Common myeloid progenitor, CD34-positive (primary cell): Measurements from ENCODE around the gene NR1H3.
A peak's percentile ranks its signal among the peaks of the same experiment; 100 is the strongest.

Experiments used
- CTCF ChIA-PET: fragments of 350-600 bp; sonication (Branson Sonifier 250); formaldehyde crosslinking; loops from one replicate; lab custom pipeline; 2021; ENCODE audit warnings: antibody characterized with exemption; lab: Charles Lee
- POLR2A ChIA-PET: fragments of 350-600 bp; sonication (Branson Sonifier 250); formaldehyde crosslinking; loops from one replicate; lab custom pipeline; 2021; ENCODE audit warnings: antibody characterized with exemption; lab: Charles Lee
- DNase-seq, 3 donors: peaks; one replicate each; pipeline versions ENCODE4 v3.0.0 to v3.0.0-alpha.2; 2013
- H3K27ac ChIP-seq, 2 experiments: 1 replicate in 1 of 2; 2 replicates in 1 of 2; pipeline ENCODE4 v1.7.0; 2013; ENCODE audit warnings: inconsistent platforms in 2 of 2, low read length in 2 of 2, mild to moderate bottlenecking in 2 of 2, low read depth in 1 of 2, moderate library complexity in 1 of 2; ENCODE audit not compliant: severe bottlenecking in 2 of 2, insufficient read depth in 1 of 2, poor library complexity in 1 of 2
- H3K27me3 ChIP-seq, 5 experiments: replicated peaks in 2 of 5; 1 replicate in 3 of 5; 2 replicates in 2 of 5; pipeline versions ENCODE4 v1.6.1 to v1.7.0; 2013; ENCODE audit warnings: low read length in 4 of 5, mild to moderate bottlenecking in 2 of 5, moderate library complexity in 2 of 5, inconsistent platforms in 1 of 5; ENCODE audit not compliant: insufficient read depth in 5 of 5, control insufficient read depth in 4 of 5
- H3K36me3 ChIP-seq, 4 experiments: 1 replicate in 2 of 4; 2 replicates in 2 of 4; pipeline versions ENCODE4 v1.6.1 to v1.7.0; 2013; ENCODE audit warnings: low read length in 3 of 4, control low read depth in 1 of 4, mild to moderate bottlenecking in 1 of 4; ENCODE audit not compliant: control insufficient read depth in 4 of 4, insufficient read depth in 4 of 4
- H3K4me1 ChIP-seq, 4 experiments: 1 replicate in 3 of 4; 2 replicates in 1 of 4; pipeline versions ENCODE4 v1.6.1 to v1.7.1; 2013; ENCODE audit warnings: low read length in 3 of 4, mild to moderate bottlenecking in 3 of 4, control low read depth in 1 of 4, inconsistent platforms in 1 of 4, moderate library complexity in 1 of 4; ENCODE audit not compliant: control insufficient read depth in 4 of 4, insufficient read depth in 4 of 4; ENCODE audit errors: control extremely low read depth in 1 of 4
- H3K4me3 ChIP-seq, 7 experiments: 1 replicate in 4 of 7; 2 replicates in 3 of 7; pipeline versions ENCODE4 v1.5.1 to v1.7.0; 2013; ENCODE audit warnings: mild to moderate bottlenecking in 7 of 7, low read length in 6 of 7, moderate library complexity in 6 of 7, inconsistent platforms in 2 of 7, low read depth in 2 of 7, control low read depth in 1 of 7; ENCODE audit not compliant: insufficient read depth in 4 of 7, control insufficient read depth in 1 of 7; ENCODE audit errors: extremely low read depth in 1 of 7
- H3K9me3 ChIP-seq, 5 experiments: 1 replicate in 4 of 5; 2 replicates in 1 of 5; pipeline versions ENCODE4 v1.6.1 to v1.7.1; 2013; ENCODE audit warnings: low read length in 4 of 5, mild to moderate bottlenecking in 2 of 5, inconsistent platforms in 1 of 5, low read depth in 1 of 5, moderate library complexity in 1 of 5; ENCODE audit not compliant: control insufficient read depth in 4 of 5, insufficient read depth in 2 of 5; ENCODE audit errors: control extremely low read depth in 1 of 5
- WGBS: methylation state at CpG from one replicate; pipeline ENCODE4 v1.1.5; 2013; ENCODE audit not compliant: insufficient coverage; 5-methylcytosine and 5-hydroxymethylcytosine counted together

NR1H3 gene

GRCh38 chr11:47248664-47249377 lies 9.0 kb upstream of the NR1H3 start, which contains the start of gene ACP2:
ACP2 (minus strand) TSS chr11:47248814; CDS start chr11:47248789, 25 bp downstream.
- DNase-seq, result peak; percentile 92 to 95 (median 93)
- no peaks in the 10 kb centered on the region for H3K9me3 ChIP-seq
- POLR2A ChIA-PET, result interaction anchor here (0.6 to 1.8 kb wide), 8 partner anchors 11 to 631 kb away, joined by 3 to 9 read pairs (median 4); partner anchors contain the start of genes DDB2 and MADD
- H3K27me3 ChIP-seq, result no peaks in the 10 kb centered on the region
- WGBS, result under 1% methylated on average over 35 of the region's 45 CpGs
- peaks cover 11 to 21% (median 17%) of the 10 kb centered on the region in 4 experiments for H3K4me1 ChIP-seq
- H3K27ac ChIP-seq, result peak within 1 kb of the TSS; percentile 94 to 97
- H3K4me3 ChIP-seq, result peak within 1 kb of the TSS; percentile 75 to 99 (median 94)
- CTCF ChIA-PET, result interaction anchor here (0.8 to 9.7 kb wide), 13 partner anchors 13 to 162 kb away, joined by 3 to 145 read pairs (median 4); partner anchors contain the start of genes DDB2 and NR1H3
- H3K36me3 ChIP-seq, result peaks cover 9 to 22% (median 14%) of the 10 kb centered on the region in 4 experiments

GRCh38 chr11:47249378-47249715 lies 8.4 kb upstream of the NR1H3 start:
- Histone ChIP-seq H3K27ac (peak overlapping the region; percentile 94 to 97), H3K9me3 (no peaks in the 10 kb centered on the region), H3K4me1 (peaks cover 11 to 25% (median 19%) of the 10 kb centered on the region in 4 experiments), H3K27me3 (no peaks in the 10 kb centered on the region), H3K4me3 (peak overlapping the region; percentile 75 to 99 (median 94)), H3K36me3 (peaks cover 9 to 19% (median 14%) of the 10 kb centered on the region in 4 experiments)
- DNase-seq, result no peak
- ChIA-PET POLR2A (interaction anchor here (0.6 to 1.8 kb wide), 8 partner anchors 10 to 631 kb away, joined by 3 to 9 read pairs (median 4); partner anchors contain the start of genes DDB2 and MADD), CTCF (interaction anchor here (1.1 to 9.7 kb wide), 7 partner anchors 13 to 161 kb away, joined by 3 to 145 read pairs (median 8); partner anchors contain the start of genes DDB2 and NR1H3)
- 94% methylated on average over 2 of the region's 3 CpGs for WGBS

GRCh38 chr11:47251751-47252150 lies 6.0 kb upstream of the NR1H3 start:
- no peak overlapping the region for H3K4me3 ChIP-seq
- no peaks in the 10 kb centered on the region for H3K9me3 ChIP-seq
- H3K4me1 ChIP-seq, result peaks cover 13 to 33% (median 29%) of the 10 kb centered on the region in 4 experiments
- ChIA-PET POLR2A (interaction anchor here (0.7 kb wide), 1 partner anchor 465 kb away, joined by 3 read pairs; no protein-coding TSS in a partner anchor), CTCF (interaction anchor here (0.9 to 9.7 kb wide), 4 partner anchors 11 to 67 kb away, joined by 3 to 145 read pairs (median 6); partner anchors contain the start of gene NR1H3)
- DNase-seq, result no peak
- no peak overlapping the region for H3K27ac ChIP-seq
- H3K27me3 ChIP-seq, result no peaks in the 10 kb centered on the region
- peaks cover 0 to 2% (median 2%) of the 10 kb centered on the region in 4 experiments for H3K36me3 ChIP-seq
- no CpG with 5 or more reads among the region's 3 CpGs for WGBS

GRCh38 chr11:47253660-47254059 lies 4.1 kb upstream of the NR1H3 start:
- Histone ChIP-seq H3K27ac (no peak overlapping the region), H3K36me3 (peaks cover 0 to 2% (median under 1%) of the 10 kb centered on the region in 4 experiments), H3K4me1 (peaks cover 7 to 43% (median 36%) of the 10 kb centered on the region in 4 experiments), H3K9me3 (no peaks in the 10 kb centered on the region), H3K27me3 (no peaks in the 10 kb centered on the region), H3K4me3 (no peak overlapping the region)
- ChIA-PET POLR2A (no interaction called here), CTCF (interaction anchor here (0.9 to 2.4 kb wide), 5 partner anchors 9 to 75 kb away, joined by 3 to 6 read pairs (median 4); no protein-coding TSS in a partner anchor)
- DNase-seq, result no peak
- 100% methylated on average over 2 of the region's 2 CpGs for WGBS

GRCh38 chr11:47254386-47254785 lies 3.4 kb upstream of the NR1H3 start:
- Histone ChIP-seq H3K36me3 (peaks cover 0 to 2% (median under 1%) of the 10 kb centered on the region in 4 experiments), H3K4me3 (no peak overlapping the region), H3K27ac (peak overlapping the region in 1 of 2 experiments; percentile 60), H3K4me1 (peaks cover 12 to 47% (median 39%) of the 10 kb centered on the region in 4 experiments), H3K27me3 (no peaks in the 10 kb centered on the region), H3K9me3 (no peaks in the 10 kb centered on the region)
- ChIA-PET CTCF (interaction anchor here (0.6 to 2.4 kb wide), 9 partner anchors 8 to 76 kb away, joined by 3 to 6 read pairs (median 4); no protein-coding TSS in a partner anchor), POLR2A (no interaction called here)
- peak in 2 of 3 donors; percentile 67 for DNase-seq
- 37% methylated on average over 2 of the region's 3 CpGs for WGBS

- POLR2A ChIA-PET, result interaction anchor here (0.5 kb wide), 1 partner anchor 252 kb away, joined by 3 read pairs; no protein-coding TSS in a partner anchor
- H3K36me3 ChIP-seq, result peaks cover 0 to 7% (median 4%) of the 10 kb centered on the region in 4 experiments
- no peak for DNase-seq
- no peak overlapping the region for H3K4me3 ChIP-seq
- no peak overlapping the region for H3K27ac ChIP-seq
- peaks cover 14 to 56% (median 54%) of the 10 kb centered on the region in 4 experiments for H3K4me1 ChIP-seq
- 100% methylated on average over 2 of the region's 6 CpGs for WGBS
- H3K9me3 ChIP-seq, result no peaks in the 10 kb centered on the region
- CTCF ChIA-PET, result interaction anchor here (3.9 to 13.0 kb wide), 5 partner anchors 8 to 77 kb away, joined by 27 to 145 read pairs (median 64); partner anchors contain the start of genes ACP2 and ARFGAP2
- H3K27me3 ChIP-seq, result no peaks in the 10 kb centered on the region
Observed at GRCh38 chr11:47256374-47256773, 1.4 kb upstream of the NR1H3 start.
